K562 (cell line): ENCODE data around the gene ZNF48. TPM values are rescaled to one million over a fixed set of nuclear protein-coding genes. Genes with fewer than 3 reads are reported as not detected.

Source experiments
- ATAC-seq: fragments of 200-7000 bp; cut with Tn5 transposase; 3 replicates; pipeline ENCODE4 v1.9.1; 2020; ENCODE audit warnings: moderate library complexity
- BruUV-seq: library from RNA; stranded (reverse); fragments of 400-500 nt; replicated peaks from 2 replicates; lab custom pipeline; 2021; lab: Mats Ljungman, UMichigan
- CTCF ChIA-PET: fragments of 300-600 bp; formaldehyde crosslinking; extraction: SDS; loops from one replicate; lab custom pipeline; 2021; ENCODE audit warnings: low intra/inter-chr PET ratio; lab: Yijun Ruan, JAX
- POLR2A ChIA-PET: fragments of 300-600, 350-650 bp; sonication (Branson Sonifier 250); formaldehyde crosslinking; extraction: SDS; loops from one replicate; lab custom pipeline; 2021; ENCODE audit warnings: antibody characterized with exemption, inconsistent platforms; lab: Yijun Ruan, JAX
- DNase-seq, 4 experiments: peaks; one replicate each; pipeline versions ENCODE4 v3.0.0 to v3.0.0-alpha.2; 2011 to 2018; ENCODE audit warnings: low spot score in 3 of 4, mixed read lengths in 3 of 4; ENCODE audit errors: extremely low read depth in 1 of 4
- FAIRE-seq: peaks from 2 replicates; lab custom pipeline; 2011; peaks lifted over from hg19 to GRCh38; lab: Jason Lieb, UNC
- H2AFZ ChIP-seq: 2 replicates; pipeline ENCODE4 v1.6.0; 2011; ENCODE audit warnings: low read depth, low read length, control low read depth, inconsistent platforms
- H3K27ac ChIP-seq: fragments of 200-600 bp; 3 replicates; pipeline ENCODE4 v1.8.0; 2011; ENCODE audit warnings: low read depth, mild to moderate bottlenecking, control low read depth, inconsistent platforms, low read length, moderate library complexity, mixed read lengths; ENCODE audit errors: extremely low read depth
- H3K27me3 ChIP-seq, 2 experiments: fragments of 300-600 bp in 1 of 2; 2 replicates in 1 of 2; 3 replicates in 1 of 2; pipeline versions ENCODE4 v1.6.0 to v1.8.0; 2011; ENCODE audit warnings: inconsistent platforms in 2 of 2, low read length in 2 of 2, mild to moderate bottlenecking in 1 of 2, mixed read lengths in 1 of 2, moderate library complexity in 1 of 2; ENCODE audit not compliant: control insufficient read depth in 2 of 2, insufficient read depth in 2 of 2
- H3K36me3 ChIP-seq: fragments of 300-600 bp; 3 replicates; pipeline ENCODE4 v1.8.0; 2011; ENCODE audit warnings: mild to moderate bottlenecking, low read length, inconsistent platforms; ENCODE audit not compliant: control insufficient read depth, insufficient read depth
- H3K4me1 ChIP-seq, 2 experiments: fragments of 200-600 bp in 1 of 2; replicated peaks in 1 of 2; 2 replicates in 1 of 2; 3 replicates in 1 of 2; pipeline versions ENCODE4 v1.5.1 to v1.8.0; 2011; ENCODE audit warnings: inconsistent platforms in 2 of 2, low read length in 2 of 2, mild to moderate bottlenecking in 1 of 2, mixed read lengths in 1 of 2, moderate library complexity in 1 of 2; ENCODE audit not compliant: control insufficient read depth in 2 of 2, insufficient read depth in 2 of 2
- H3K4me2 ChIP-seq: 2 replicates; pipeline ENCODE4 v1.6.1; 2011; ENCODE audit warnings: low read length, control low read depth, inconsistent platforms, mixed read lengths; ENCODE audit not compliant: insufficient read depth
- H3K4me3 ChIP-seq: fragments of 200-600 bp; sonication (generic), shearing (Covaris generic); 2 replicates; pipeline ENCODE4 v1.5.1; 2016; ENCODE audit warnings: control low read depth, inconsistent platforms
- H3K79me2 ChIP-seq: fragments of 200-600 bp; 3 replicates; pipeline ENCODE4 v1.8.0; 2011; ENCODE audit warnings: low read length, inconsistent platforms; ENCODE audit not compliant: control insufficient read depth, insufficient read depth
- H3K9ac ChIP-seq, 2 experiments: 2 replicates each; pipeline versions ENCODE4 v1.6.0 to v1.6.1; 2011; ENCODE audit warnings: low read depth in 2 of 2, low read length in 2 of 2, control low read depth in 1 of 2, inconsistent platforms in 1 of 2, mild to moderate bottlenecking in 1 of 2, mixed read lengths in 1 of 2; ENCODE audit not compliant: insufficient read depth in 1 of 2
- H3K9me1 ChIP-seq: one replicate; pipeline ENCODE4 v1.6.0; 2011; ENCODE audit warnings: inconsistent platforms, mild to moderate bottlenecking, low read length, moderate library complexity; ENCODE audit not compliant: control insufficient read depth, insufficient read depth
- H3K9me3 ChIP-seq: replicated peaks from 2 replicates; pipeline ENCODE4 v1.5.1; 2011; ENCODE audit warnings: low read depth, low read length, inconsistent platforms; ENCODE audit not compliant: control insufficient read depth, insufficient read depth
- H4K20me1 ChIP-seq: replicated peaks from 2 replicates; pipeline ENCODE4 v1.6.1; 2011; ENCODE audit warnings: low read length, inconsistent platforms, mixed read lengths; ENCODE audit not compliant: control insufficient read depth, insufficient read depth
- CXXC5 ChIP-seq: fragments of 250-450 bp; sonication (Bioruptor Pico); IDR thresholded peaks from 2 replicates; pipeline ENCODE4 v1.8.0; 2022; ENCODE audit warnings: inconsistent platforms, mild to moderate bottlenecking, moderate library complexity
- HDAC2 ChIP-seq: fragments of 450-650 bp; IDR thresholded peaks from 2 replicates; pipeline ENCODE4 v1.6.1; 2016; ENCODE audit warnings: mild to moderate bottlenecking
- PHF20 ChIP-seq: fragments of 450-650 bp; IDR thresholded peaks from 2 replicates; pipeline ENCODE4 v1.6.1; 2018; ENCODE audit not compliant: partially characterized antibody
- POLR2AphosphoS5 ChIP-seq: IDR thresholded peaks from 2 replicates; pipeline ENCODE4 v1.6.1; 2011; ENCODE audit warnings: mild to moderate bottlenecking, low read depth, low read length, moderate library complexity; ENCODE audit not compliant: control insufficient read depth, insufficient read depth
- PTRF ChIP-seq: fragments of 450-650 bp; IDR thresholded peaks from 2 replicates; pipeline ENCODE4 v1.6.1; 2016; ENCODE audit warnings: mild to moderate bottlenecking, missing genetic modification characterization, missing compliant biosample characterization
- RBM25 ChIP-seq: fragments of 200-400 bp; formaldehyde crosslinking; IDR thresholded peaks from 2 replicates; pipeline ENCODE4 v1.6.1; 2018; ENCODE audit warnings: low read length, low read depth, moderate library complexity; ENCODE audit not compliant: severe bottlenecking
- SLC30A9 ChIP-seq: fragments of 250-450 bp; sonication (Bioruptor Pico); IDR thresholded peaks from 2 replicates; pipeline ENCODE4 v1.8.0; 2022; ENCODE audit warnings: mild to moderate bottlenecking, moderate library complexity
- SMAD4 ChIP-seq: fragments of 250-450 bp; sonication (Bioruptor Pico); conservative IDR thresholded peaks from 2 replicates; pipeline ENCODE4 v1.8.0; 2021; ENCODE audit warnings: inconsistent platforms, mild to moderate bottlenecking, moderate library complexity
- ZNF134 ChIP-seq: fragments of 250-450 bp; sonication (Bioruptor Pico); conservative IDR thresholded peaks from 2 replicates; pipeline ENCODE4 v1.4.0; 2020
- WGBS: fragments of 100-300 bp; shearing (Covaris generic); methylation state at CpG from one replicate; pipeline ENCODE4 v1.1.6; 2016; ENCODE audit warnings: low coverage, mixed read lengths; ENCODE audit not compliant: insufficient coverage; ENCODE audit errors: missing lambda C conversion rate; 5-methylcytosine and 5-hydroxymethylcytosine counted together
- in situ Hi-C: fragments of 300-500 bp; cut with MboI; formaldehyde crosslinking; loops from 4 replicates; pipeline ENCODE4 v1.15.0; 2018; ENCODE audit warnings: inconsistent platforms, mixed read lengths
- intact Hi-C: fragments of 100-400 bp; cut with micrococcal nuclease; formaldehyde crosslinking; loops from 2 replicates; pipeline ENCODE4 v1.14.2; 2022
- polyA plus RNA-seq, 8 experiments: library from polyadenylated mRNA; depleted of rRNA in 4 of 8; stranded (reverse) in 5 of 8; unstranded in 3 of 8; fragments of >200 nt; fragmentation: Nextera tagmentation in 2 of 8; fragmentation: Illumina TruSeq in 1 of 8; extraction: Ambion mirVana in 2 of 8; extraction: Trizol in 1 of 8; gene quantifications; 2 replicates each; pipeline versions ENCODE4 v1.2.1 to v1.2.3, GENCODE V29; 2011 to 2014; ENCODE audit warnings: inconsistent platforms in 1 of 8, missing spikeins in 1 of 8
- total RNA-seq, 7 experiments: library from RNA; depleted of rRNA in 6 of 7; stranded (reverse); fragments of >200 nt in 6 of 7; fragmentation: Illumina TruSeq in 2 of 7; extraction: Trizol in 2 of 7; gene quantifications; 2 replicates each; pipeline versions ENCODE4 v1.2.1 to v1.2.3, GENCODE V29; 2011 to 2021; ENCODE audit warnings: low replicate concordance in 1 of 7
- TF ChIP-seq, protein P1 (sequence below): sonication (generic); formaldehyde crosslinking; IDR thresholded peaks from 2 replicates; pipeline ENCODE4 v1.8.1; 2023; ENCODE audit warnings: missing genetic modification reagents, mild to moderate bottlenecking, borderline replicate concordance
- TF ChIP-seq, protein P2 (sequence below): sonication (generic); formaldehyde crosslinking; IDR thresholded peaks from 2 replicates; pipeline ENCODE4 v1.8.0; 2022; ENCODE audit warnings: mild to moderate bottlenecking, missing genetic modification reagents, borderline replicate concordance
- TF ChIP-seq, protein P3 (sequence below): fragments of 250-450 bp; sonication (Bioruptor Pico); IDR thresholded peaks from 2 replicates; pipeline ENCODE4 v1.8.0; 2021; ENCODE audit warnings: mild to moderate bottlenecking, moderate library complexity

Gene ZNF48
- total and polyA plus RNA-seq, 9 of the 15 experiments (the other 6 are each of a cell fraction or from before 2014, with no cell fraction given): 0.38 to 11.6 (median 4.7) TPM

DNA sequence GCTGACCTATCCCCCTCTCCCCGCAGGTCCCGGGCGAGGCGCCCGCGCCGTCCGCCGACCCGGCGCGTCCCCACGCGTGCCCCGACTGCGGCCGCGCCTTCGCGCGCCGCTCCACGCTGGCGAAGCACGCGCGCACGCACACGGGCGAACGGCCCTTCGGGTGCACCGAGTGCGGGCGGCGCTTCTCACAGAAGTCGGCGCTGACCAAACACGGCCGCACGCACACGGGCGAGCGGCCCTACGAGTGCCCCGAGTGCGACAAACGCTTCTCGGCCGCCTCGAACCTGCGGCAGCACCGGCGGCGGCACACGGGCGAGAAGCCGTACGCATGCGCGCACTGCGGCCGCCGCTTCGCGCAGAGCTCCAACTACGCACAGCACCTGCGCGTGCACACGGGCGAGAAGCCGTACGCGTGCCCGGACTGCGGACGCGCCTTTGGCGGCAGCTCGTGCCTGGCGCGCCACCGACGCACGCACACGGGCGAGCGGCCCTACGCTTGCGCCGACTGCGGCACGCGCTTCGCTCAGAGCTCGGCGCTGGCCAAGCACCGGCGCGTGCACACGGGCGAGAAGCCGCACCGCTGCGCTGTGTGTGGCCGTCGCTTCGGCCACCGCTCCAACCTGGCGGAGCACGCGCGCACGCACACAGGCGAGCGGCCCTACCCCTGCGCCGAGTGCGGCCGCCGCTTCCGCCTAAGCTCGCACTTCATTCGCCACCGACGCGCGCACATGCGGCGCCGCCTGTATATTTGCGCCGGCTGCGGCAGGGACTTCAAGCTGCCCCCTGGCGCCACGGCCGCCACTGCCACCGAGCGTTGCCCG lies 22.5 kb downstream of the ZNF48 start:
- no peaks in the 10 kb centered on the region for H4K20me1 ChIP-seq
- no peaks in the 10 kb centered on the region for H3K9me1 ChIP-seq
- no peak overlapping the region for H3K4me2 ChIP-seq
- H3K9me3 ChIP-seq: no peaks in the 10 kb centered on the region
- H3K79me2 ChIP-seq: peaks cover 17% of the 10 kb centered on the region; the same call in 2 of the 3 replicates
- no peak overlapping the region for H3K4me3 ChIP-seq
- peaks cover 73% of the 10 kb centered on the region for H3K36me3 ChIP-seq
- ChIA-PET CTCF (interaction anchor here (0.5 kb wide), 1 partner anchor 273 kb away, joined by 4 read pairs; no protein-coding TSS in a partner anchor), POLR2A (interaction anchor here (0.7 kb wide), 1 partner anchor 9 kb away, joined by 3 read pairs; no protein-coding TSS in a partner anchor)
- H3K27me3 ChIP-seq: no peaks in the 10 kb centered on the region
- intact Hi-C loops: no loop called here
- no TSS peak for BruUV-seq
- H2AFZ ChIP-seq: no peak overlapping the region
- WGBS: 97% methylated on average over 25 of the region's 140 CpGs
- H3K9ac ChIP-seq: no peak overlapping the region
- DNase-seq (peak in 1 of 4 experiments; percentile 30), ATAC-seq (no peak), FAIRE-seq (no peak)
- no peak overlapping the region for H3K27ac ChIP-seq
- in situ Hi-C loops: no loop called here
- H3K4me1 ChIP-seq: no peaks in the 10 kb centered on the region
- TF ChIP-seq PTRF (tag): no peak
- no peak for TF ChIP-seq SMAD4 (CRISPR knock-in tag)
- TF ChIP-seq, protein P1, sequence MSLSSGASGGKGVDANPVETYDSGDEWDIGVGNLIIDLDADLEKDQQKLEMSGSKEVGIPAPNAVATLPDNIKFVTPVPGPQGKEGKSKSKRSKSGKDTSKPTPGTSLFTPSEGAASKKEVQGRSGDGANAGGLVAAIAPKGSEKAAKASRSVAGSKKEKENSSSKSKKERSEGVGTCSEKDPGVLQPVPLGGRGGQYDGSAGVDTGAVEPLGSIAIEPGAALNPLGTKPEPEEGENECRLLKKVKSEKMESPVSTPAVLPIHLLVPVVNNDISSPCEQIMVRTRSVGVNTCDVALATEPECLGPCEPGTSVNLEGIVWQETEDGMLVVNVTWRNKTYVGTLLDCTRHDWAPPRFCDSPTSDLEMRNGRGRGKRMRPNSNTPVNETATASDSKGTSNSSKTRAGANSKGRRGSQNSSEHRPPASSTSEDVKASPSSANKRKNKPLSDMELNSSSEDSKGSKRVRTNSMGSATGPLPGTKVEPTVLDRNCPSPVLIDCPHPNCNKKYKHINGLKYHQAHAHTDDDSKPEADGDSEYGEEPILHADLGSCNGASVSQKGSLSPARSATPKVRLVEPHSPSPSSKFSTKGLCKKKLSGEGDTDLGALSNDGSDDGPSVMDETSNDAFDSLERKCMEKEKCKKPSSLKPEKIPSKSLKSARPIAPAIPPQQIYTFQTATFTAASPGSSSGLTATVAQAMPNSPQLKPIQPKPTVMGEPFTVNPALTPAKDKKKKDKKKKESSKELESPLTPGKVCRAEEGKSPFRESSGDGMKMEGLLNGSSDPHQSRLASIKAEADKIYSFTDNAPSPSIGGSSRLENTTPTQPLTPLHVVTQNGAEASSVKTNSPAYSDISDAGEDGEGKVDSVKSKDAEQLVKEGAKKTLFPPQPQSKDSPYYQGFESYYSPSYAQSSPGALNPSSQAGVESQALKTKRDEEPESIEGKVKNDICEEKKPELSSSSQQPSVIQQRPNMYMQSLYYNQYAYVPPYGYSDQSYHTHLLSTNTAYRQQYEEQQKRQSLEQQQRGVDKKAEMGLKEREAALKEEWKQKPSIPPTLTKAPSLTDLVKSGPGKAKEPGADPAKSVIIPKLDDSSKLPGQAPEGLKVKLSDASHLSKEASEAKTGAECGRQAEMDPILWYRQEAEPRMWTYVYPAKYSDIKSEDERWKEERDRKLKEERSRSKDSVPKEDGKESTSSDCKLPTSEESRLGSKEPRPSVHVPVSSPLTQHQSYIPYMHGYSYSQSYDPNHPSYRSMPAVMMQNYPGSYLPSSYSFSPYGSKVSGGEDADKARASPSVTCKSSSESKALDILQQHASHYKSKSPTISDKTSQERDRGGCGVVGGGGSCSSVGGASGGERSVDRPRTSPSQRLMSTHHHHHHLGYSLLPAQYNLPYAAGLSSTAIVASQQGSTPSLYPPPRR (CRISPR knock-in tag): no peak
- no peak for TF ChIP-seq SLC30A9 (CRISPR knock-in tag)
- TF ChIP-seq PHF20: no peak
- TF ChIP-seq HDAC2: no peak
- peak; percentile 42 for TF ChIP-seq RBM25
- TF ChIP-seq ZNF134 (CRISPR knock-in tag): no peak
- TF ChIP-seq POLR2AphosphoS5: no peak
- TF ChIP-seq CXXC5: no peak
- TF ChIP-seq, protein P2, sequence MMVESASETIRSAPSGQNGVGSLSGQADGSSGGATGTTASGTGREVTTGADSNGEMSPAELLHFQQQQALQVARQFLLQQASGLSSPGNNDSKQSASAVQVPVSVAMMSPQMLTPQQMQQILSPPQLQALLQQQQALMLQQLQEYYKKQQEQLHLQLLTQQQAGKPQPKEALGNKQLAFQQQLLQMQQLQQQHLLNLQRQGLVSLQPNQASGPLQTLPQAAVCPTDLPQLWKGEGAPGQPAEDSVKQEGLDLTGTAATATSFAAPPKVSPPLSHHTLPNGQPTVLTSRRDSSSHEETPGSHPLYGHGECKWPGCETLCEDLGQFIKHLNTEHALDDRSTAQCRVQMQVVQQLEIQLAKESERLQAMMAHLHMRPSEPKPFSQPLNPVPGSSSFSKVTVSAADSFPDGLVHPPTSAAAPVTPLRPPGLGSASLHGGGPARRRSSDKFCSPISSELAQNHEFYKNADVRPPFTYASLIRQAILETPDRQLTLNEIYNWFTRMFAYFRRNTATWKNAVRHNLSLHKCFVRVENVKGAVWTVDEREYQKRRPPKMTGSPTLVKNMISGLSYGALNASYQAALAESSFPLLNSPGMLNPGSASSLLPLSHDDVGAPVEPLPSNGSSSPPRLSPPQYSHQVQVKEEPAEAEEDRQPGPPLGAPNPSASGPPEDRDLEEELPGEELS (CRISPR knock-in tag): no peak
- TF ChIP-seq, protein P3, sequence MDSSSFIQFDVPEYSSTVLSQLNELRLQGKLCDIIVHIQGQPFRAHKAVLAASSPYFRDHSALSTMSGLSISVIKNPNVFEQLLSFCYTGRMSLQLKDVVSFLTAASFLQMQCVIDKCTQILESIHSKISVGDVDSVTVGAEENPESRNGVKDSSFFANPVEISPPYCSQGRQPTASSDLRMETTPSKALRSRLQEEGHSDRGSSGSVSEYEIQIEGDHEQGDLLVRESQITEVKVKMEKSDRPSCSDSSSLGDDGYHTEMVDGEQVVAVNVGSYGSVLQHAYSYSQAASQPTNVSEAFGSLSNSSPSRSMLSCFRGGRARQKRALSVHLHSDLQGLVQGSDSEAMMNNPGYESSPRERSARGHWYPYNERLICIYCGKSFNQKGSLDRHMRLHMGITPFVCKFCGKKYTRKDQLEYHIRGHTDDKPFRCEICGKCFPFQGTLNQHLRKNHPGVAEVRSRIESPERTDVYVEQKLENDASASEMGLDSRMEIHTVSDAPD (CRISPR knock-in tag): no peak
